HG02852 (cell line): ENCODE results near the gene PTMS.
A peak's percentile ranks its signal among the peaks of the same experiment; 100 is the strongest.

Experiments used
- ATAC-seq: cut with Tn5 transposase; IDR thresholded peaks from one replicate; pipeline ENCODE4 v1.9.1; 2021; ENCODE audit warnings: mild to moderate bottlenecking, moderate library complexity; ENCODE audit not compliant: unreplicated experiment

The PTMS gene

DNA sequence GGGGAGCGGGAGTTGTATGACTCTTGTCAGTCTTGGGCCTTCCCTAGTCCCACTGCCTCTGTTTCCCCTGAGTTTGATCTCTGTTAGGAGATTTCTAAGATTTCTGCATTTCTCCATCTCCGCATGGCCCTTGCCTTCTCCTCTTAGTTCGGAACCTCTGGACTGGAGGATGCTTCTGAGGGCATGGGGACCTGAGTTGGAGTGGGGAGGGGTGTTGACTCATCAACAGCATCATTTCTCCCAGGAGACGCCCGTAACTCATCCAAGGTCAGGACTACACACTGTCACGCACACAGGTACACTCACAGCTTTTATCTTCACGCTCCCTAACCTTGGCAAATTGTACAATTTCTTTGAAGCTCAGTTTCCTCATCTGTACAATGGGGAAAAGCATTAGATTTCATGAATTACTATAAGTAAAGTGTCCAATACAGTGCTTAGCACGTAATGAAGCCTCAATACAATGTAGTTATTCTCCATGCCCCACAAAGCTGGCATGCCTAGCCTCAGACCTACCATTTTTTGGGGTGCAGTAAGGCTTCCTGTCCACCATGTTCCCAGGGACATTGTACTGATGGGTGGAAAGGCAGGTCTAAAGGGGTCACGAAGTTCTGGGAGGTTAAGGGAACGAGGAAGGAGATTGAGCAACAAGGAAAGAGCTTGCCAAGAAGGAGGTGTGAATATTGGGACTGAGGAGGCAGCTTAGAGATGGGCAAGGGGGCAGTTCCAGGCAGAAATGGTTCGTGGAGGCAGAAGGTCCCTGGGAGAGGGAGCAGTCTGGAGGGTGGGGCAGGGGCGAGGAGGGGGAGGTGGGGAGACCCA lies 5.6 kb downstream of the PTMS start:
- ATAC-seq: no peak

DNA sequence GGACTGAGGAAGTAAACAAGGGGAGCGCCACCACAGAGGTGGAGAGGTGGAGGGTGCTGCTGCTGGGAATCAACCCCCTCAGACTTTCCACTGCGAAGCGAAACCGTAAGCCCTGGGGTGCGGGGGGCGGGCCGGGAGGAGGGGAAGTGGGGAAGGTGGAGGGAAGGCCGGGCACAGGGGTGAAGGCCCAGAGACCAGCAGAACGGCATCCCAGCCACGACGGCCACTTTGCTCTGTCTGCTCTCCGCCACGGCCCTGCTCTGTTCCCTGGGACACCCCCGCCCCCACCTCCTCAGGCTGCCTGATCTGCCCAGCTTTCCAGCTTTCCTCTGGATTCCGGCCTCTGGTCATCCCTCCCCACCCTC lies 6.2 kb downstream of the PTMS start, which contains the start of gene LAG3:
TSS of gene LAG3 (plus strand) at position 190 of the 365 bp plus-strand sequence. CDS start 333 bp downstream, outside the sequence.
- no peak for ATAC-seq

DNA sequence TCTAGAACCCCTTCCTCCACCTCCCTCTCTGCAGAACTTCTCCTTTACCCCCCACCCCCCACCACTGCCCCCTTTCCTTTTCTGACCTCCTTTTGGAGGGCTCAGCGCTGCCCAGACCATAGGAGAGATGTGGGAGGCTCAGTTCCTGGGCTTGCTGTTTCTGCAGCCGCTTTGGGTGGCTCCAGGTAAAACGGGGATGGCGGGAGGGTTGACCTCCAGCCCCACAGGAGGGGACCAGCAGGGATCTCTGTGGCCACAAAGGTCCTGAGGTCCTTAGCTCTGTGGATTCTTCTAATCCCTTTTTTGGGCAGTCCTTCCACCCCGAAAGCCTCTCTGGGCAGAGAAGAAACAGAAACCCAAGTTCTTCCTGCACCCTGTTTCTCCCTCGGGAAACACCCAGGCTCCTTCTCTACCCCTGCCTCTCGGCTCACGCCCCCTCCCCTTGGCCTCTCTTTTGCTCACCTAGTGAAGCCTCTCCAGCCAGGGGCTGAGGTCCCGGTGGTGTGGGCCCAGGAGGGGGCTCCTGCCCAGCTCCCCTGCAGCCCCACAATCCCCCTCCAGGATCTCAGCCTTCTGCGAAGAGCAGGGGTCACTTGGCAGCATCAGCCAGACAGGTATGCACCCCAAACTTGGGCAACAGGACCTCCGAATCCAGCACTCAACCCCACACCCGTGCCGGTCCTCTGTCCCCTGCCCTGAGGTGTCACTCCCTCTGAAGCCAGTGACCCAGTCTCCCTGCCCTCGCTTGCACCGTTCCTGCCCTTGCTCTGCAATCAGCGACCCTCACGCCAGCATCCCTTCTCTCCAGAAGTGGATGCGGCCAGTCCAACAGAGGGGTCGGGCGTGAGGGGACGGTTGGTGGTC lies 6.8 kb downstream of the PTMS start:
- no peak for ATAC-seq

DNA sequence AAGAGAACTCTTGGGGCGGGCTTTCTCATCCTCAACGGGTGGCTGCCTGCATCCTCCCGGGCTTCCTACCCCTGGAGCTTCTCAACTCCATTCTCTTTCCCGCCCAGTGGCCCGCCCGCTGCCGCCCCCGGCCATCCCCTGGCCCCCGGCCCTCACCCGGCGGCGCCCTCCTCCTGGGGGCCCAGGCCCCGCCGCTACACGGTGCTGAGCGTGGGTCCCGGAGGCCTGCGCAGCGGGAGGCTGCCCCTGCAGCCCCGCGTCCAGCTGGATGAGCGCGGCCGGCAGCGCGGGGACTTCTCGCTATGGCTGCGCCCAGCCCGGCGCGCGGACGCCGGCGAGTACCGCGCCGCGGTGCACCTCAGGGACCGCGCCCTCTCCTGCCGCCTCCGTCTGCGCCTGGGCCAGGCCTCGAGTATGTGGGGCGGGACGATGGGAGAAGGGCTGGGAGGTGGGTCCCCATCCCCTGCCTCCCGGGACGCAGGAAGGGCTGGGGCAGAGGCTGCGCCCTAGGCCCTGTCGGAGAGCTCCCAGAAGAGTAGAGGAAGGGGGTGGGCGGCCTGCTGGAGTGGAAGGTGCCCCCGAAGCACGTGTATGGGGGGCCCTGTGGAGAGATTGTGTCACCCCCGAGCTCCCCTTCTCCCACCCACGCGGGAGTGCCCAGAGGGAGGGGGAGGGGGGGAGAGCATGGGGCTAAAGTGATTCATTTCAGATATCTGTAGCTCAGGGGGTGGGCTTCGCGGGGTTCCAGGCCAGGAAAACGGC lies 7.6 kb downstream of the PTMS start:
- no peak for ATAC-seq

DNA sequence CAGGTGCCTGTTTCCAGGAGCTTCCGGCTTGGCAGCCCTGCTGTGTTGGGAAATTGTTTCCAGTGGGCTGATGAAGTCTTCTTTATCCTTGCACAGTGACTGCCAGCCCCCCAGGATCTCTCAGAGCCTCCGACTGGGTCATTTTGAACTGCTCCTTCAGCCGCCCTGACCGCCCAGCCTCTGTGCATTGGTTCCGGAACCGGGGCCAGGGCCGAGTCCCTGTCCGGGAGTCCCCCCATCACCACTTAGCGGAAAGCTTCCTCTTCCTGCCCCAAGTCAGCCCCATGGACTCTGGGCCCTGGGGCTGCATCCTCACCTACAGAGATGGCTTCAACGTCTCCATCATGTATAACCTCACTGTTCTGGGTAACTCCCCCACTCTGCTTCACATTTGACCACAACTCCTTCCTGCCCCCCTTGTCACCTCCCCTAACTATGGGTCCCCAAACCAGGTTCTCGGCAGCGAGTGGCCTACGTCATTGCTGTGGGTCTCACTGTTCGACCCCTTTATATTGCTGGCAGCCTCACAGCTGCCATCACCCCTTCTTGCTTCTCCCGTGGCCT lies 8.4 kb downstream of the PTMS start:
- no peak for ATAC-seq

DNA sequence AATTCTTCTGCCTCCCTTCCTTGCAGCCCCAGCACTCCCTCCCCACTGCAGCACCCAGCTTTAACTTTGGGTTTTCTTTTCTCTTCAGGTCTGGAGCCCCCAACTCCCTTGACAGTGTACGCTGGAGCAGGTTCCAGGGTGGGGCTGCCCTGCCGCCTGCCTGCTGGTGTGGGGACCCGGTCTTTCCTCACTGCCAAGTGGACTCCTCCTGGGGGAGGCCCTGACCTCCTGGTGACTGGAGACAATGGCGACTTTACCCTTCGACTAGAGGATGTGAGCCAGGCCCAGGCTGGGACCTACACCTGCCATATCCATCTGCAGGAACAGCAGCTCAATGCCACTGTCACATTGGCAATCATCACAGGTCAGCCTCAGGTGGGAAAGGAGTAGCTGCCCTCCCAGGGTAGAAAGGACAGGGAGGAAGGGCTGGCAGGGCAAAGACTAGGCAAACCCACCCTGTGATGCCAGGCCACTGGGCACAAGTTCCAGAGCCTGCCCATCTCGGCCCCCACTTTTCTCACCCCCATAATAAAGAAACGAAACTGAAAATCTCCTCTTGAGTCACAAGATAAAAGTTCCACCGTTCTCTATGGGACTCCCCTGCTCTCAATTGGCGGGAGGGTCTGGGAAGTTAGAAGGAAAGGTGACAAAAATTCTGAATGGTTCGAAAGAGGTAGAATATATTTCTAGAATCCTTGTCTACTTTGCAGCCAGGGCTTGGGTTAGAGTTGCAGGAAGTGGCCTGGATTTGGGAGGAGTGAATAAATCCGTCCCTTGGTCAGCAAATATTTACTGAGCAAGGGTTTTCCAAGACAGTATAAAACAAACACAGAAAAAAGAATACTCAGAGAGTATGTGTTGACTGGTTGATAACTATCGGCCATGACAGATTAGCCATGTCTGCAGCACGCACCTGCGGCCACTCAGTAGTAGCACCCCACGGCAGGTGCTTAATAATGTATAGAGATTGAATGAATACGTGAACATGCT lies 9.3 kb downstream of the PTMS start:
- ATAC-seq: no peak

DNA sequence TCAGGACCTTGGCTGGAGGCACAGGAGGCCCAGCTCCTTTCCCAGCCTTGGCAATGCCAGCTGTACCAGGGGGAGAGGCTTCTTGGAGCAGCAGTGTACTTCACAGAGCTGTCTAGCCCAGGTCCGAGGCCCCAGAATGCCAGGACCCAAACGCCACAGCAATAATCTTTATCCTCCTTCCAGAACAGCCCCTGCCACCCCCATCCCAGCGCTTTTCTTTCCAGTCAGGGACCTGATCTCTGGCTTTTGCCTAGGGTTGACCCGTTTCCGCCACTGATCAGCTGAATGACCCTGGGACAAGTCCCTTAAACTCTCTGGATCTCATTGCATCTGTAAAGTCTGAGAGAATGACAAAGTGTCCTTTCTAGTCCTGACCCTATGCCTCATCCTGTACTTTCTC lies 11.2 kb downstream of the PTMS start:
- ATAC-seq: no peak

DNA sequence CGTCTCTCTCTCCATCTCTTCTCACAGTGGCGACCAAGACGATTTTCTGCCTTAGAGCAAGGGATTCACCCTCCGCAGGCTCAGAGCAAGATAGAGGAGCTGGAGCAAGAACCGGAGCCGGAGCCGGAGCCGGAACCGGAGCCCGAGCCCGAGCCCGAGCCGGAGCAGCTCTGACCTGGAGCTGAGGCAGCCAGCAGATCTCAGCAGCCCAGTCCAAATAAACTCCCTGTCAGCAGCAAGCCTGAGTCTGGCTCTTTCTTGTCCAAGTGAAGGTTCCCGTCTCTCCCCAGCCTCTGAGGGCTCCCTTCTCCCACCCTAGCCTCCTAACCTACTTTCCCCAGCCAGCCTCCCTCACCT lies 12.0 kb downstream of the PTMS start:
- no peak for ATAC-seq

DNA sequence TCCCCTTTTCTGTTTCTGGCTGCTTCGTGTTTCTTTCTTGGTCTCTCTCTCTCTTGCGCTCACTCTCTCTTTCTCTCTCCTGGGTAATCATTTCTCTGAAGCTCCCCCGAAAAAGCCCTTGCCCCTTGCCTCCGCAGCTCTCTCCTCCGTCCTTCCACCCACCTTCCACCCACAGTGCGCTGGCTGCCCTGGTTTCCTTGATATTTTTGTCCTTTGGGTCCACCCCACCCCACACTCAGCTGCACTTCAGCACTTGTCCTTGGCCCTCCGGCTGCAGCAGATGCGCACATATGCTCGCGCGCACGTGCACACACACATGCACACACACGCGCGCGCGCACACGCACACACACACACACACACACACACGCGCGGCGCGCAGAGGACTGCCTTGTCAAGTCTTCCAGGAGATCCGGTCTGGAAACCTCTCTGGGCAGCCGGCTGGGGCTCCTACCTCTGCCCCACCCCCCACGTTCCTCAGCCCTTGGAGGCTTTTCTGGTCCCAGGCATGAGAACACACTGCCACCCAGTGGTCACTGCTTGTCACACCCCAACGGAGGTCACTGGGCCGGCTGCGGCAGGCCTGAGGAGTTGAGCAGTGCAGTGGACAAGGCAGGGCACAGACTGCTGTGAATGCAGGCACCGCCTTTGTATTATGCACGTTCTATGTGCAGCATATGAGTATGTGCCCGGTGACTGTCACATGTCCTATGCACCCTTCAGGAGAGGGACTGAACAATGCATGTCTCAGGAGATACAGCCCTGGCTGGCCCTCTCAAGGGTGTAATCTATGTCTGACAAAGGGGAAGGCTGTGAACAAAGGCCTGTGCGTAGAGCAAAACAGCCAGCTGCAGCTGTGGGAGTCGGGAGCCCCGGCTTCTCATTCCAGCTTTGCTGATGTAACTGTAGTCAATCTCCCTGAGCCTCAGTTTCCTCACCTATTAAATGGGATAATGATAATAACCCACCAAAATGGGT lies 12.7 kb downstream of the PTMS start:
- peak; percentile 68 for ATAC-seq

DNA sequence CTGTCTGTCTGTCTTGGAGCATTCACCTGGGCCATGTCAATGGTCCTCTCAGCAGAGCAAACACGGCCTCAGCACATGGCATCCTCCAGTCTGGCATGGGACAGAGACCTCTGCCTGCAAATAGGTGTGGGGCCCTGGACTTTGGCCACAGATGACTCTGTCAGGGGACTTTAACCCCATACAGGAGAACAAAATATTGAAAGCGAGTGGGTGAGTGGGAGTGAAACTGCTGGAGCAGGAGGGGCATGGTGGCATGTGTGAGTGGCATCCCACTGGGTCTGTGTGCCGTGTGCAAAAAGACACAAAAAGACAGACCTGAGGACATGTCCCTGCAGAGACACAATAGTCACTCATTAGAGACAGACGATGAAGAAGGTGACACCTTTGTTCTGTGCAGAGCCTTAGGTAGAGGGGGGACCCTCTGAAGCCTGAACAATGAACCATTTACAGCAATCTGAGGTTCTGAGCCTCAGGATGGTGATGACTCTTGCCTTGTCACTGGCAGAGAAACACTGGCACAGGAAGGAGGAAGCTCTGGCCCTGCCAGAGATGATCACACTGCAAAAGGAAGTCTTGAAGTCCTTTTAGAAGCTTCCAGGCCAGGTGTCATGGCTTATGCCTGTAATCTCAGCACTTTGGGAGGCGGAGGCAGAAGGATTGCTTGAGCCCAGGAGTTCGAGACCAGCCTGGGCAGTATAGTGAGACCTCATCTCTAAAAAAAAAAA lies 13.7 kb downstream of the PTMS start:
- ATAC-seq: no peak

DNA sequence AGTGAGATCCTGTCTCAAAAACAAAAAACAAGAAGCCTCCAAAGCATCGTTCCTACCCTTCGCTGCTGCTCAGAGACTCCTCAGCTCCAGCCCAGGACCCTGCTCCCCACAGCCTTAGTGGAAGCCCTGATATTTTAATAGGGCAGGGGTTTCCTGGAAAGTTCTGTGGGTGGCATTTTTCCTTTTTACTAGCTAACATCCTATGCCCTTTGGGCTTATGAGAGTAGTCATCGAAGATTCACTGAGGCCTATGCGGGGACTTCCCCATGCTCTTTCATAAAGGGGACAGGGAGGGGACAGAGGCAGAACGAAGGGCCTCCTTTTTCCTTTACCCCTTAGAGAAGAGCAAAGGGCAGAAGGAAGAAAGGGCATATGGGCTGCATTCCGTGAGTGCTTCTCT lies 14.4 kb downstream of the PTMS start:
- ATAC-seq: no peak

DNA sequence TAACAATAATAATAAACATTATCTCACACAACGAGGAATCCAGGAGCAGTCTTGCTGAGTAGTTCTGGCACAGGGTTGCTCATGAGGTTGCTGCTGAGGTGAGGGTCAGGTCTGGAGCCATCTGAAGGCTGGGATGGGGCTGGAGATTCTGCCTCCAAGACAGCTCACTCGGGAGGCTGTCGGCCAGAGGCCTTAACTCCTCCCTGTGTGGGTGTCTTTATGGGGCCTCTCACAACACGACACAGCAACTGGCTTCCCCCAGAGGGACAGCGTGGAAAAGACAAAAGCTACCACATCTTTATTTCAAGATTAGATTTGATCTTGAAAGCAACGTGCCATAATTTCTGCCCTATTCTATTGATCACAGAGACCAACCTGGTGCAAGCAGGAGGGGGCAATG lies 16.0 kb downstream of the PTMS start:
- no peak for ATAC-seq

DNA sequence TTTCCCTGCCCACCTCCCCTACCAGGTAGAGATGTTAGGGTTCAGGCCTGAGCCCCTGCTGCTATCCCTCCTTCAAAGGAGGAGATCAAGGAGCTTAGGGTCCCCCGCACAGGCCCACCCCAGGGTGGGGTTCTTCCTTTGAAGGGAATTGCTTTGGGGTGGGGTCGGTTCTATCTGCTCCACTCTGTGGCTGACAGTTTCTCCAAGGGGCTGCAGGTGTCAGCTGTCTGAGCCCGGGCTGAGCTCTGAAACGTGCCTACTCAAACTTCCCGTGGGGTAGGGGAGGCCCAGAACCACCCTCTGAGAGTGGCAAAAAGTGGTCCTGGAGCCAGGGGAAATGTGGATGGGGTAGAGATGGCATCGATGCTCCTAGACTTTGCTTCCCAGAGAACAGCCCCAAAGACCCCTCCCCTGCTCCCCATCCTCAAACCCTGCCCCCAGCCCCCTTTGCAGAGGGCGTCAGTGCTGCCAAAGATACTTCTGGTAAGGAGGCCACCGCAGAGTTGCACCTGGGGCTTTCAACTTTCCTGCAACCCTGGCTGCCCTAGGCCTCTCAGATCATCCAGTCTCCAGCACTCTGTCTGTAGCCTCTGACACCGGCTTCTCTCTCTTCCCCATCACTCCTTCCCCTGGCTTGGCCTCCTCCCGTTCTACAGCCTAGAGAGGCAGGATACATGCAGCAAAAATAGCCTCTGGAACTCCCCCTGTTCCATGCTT lies 16.8 kb downstream of the PTMS start:
- no peak for ATAC-seq

DNA sequence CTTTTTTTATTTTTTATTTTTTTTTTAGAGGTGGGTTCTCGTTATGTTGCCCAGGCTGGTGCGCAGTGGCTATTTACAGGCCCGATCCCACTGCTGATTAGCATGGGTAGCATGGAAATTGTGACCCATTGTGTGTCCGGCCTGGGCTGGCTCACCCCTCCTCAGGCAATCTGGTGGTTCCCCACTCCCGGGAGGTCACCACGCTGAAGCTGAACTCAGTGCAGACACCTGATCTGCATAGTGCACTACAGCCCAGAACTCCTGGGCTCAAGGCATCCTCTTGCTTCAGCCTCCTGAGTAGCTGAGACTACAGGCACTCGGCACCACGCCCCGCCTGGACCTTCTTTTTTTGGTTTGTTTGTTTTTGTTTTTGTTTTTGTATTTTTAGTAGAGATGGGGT lies 17.7 kb downstream of the PTMS start:
- no peak for ATAC-seq

DNA sequence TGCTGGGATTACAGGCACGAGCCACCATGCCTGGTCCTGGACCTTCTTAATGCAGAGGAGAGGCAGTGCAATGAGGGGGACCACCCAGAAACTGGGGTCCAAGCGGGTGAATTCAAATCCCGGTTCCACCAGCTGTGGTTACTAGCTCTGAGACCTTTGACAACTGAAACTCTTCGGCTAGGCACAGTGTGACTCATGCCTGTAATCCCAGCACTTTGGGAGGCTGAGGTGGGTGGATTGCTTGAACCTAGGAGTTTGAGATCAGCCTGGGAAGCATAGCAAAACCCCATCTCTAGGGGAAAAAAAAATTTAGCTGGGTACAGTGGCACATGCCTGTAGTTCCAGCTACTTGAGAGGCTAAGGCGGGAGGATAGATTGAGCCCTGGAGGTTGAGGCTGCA lies 18.1 kb downstream of the PTMS start:
- ATAC-seq: no peak

DNA sequence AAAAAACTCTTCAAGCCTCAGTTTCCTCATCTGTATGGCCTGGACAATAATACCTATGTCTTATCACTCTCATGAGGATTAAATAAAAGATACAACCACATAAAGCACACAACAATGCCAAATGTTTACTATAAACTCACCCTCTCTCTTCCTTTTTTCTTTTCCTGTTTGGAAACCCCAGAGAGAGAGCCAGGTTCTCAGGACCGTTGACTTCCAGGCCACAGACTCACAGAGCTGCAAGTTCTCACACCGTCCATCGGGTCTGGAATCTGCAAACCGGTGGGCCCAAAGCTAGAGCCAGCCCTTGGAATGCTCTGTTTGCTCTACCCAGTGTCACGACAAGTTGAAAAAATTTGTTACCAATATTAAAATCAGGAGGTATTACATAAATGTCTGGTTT lies 18.6 kb downstream of the PTMS start:
- no peak for ATAC-seq

DNA sequence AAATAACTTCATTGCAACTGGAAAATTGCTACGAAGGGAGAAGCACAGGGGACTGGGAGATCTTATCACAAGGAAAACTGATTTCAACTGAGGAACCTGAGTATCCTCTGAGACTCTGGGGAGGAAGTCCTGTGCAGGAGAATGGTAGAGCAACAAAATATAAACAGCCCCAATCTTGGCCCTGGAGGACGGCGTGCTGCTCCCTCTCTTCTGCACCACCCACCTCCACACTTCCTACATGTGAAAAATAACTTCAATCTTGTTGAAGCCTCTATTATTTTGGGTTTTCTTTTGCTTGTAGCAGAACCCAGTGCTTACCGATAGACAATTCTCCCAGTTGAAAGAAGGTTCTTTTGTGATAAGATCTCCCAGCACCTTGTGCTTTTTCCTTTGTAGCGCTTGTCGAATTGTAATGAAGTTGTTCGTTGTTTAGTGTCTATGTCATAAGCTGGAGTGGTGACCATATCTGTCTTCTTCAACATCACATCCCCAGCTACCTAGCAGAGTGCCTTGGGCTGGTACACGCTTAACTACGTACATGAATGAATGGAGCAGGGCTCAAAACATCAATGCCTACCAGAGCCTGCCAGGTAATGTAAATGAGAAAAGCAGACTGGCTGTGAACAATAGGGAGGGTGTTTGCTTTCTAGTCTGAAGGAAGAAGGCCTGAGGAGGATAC lies 20.4 kb downstream of the PTMS start:
- ATAC-seq: no peak
